Adrenal gland (tissue), 12 donors: ENCODE measurements around the gene KRT6C. TPM values are rescaled to one million over a fixed set of nuclear protein-coding genes. Genes with fewer than 3 reads are reported as not detected.
"Not testable (repeated sequence)": the region's sequence is repeated elsewhere in the genome, so short reads cannot be mapped to it uniquely, and the experiment has no call there.

Experiments used
- DNase-seq, 7 donors: peaks; one replicate each; pipeline ENCODE4 v3.0.0-alpha.2; 2019 to 2020
- H3K27ac ChIP-seq, 5 donors: fragments of 200-600 bp; sonication (generic) in 4 of 5; 1 replicate in 3 of 5; 2 replicates in 2 of 5; pipeline versions ENCODE4 v1.5.1 to v1.8.0; 2016 to 2020; ENCODE audit warnings: mild to moderate bottlenecking in 1 of 5
- H3K27me3 ChIP-seq: fragments of 200-600 bp; 2 replicates; pipeline ENCODE4 v1.8.0; 2021
- H3K36me3 ChIP-seq, 2 donors: fragments of 200-600 bp; replicated peaks in 1 of 2; 1 replicate in 1 of 2; 2 replicates in 1 of 2; pipeline versions ENCODE4 v1.5.1 to v1.8.0; 2018 to 2022
- H3K4me1 ChIP-seq, 2 donors: fragments of 200-600 bp; replicated peaks in 1 of 2; 1 replicate in 1 of 2; 2 replicates in 1 of 2; pipeline versions ENCODE4 v1.5.1 to v1.8.0; 2018 to 2021
- H3K4me3 ChIP-seq, 4 donors: fragments of 200-600 bp; sonication (generic) in 3 of 4; one replicate each; pipeline ENCODE4 v1.5.1; 2016 to 2018
- H3K9me3 ChIP-seq, 3 donors: fragments of 200-600 bp; sonication (generic) in 1 of 3; replicated peaks in 1 of 3; 1 replicate in 2 of 3; 2 replicates in 1 of 3; pipeline versions ENCODE4 v1.5.1 to v1.8.0; 2016 to 2021
- CTCF ChIP-seq, 6 experiments: fragments of 450-650 bp in 4 of 6; fragments of 200-600 bp in 2 of 6; sonication (generic) in 1 of 6; IDR thresholded peaks; 1 replicate in 5 of 6; 2 replicates in 1 of 6; pipeline versions ENCODE4 v1.5.1 to v1.8.0; 2016 to 2021; ENCODE audit warnings: antibody characterized with exemption in 6 of 6, mild to moderate bottlenecking in 2 of 6, moderate library complexity in 1 of 6
- POLR2A ChIP-seq, 2 donors: fragments of 450-650 bp; IDR thresholded peaks; one replicate each; pipeline ENCODE4 v1.6.1; 2017; ENCODE audit warnings: antibody characterized with exemption in 2 of 2, mild to moderate bottlenecking in 2 of 2, moderate library complexity in 1 of 2
- WGBS, 4 donors: extraction: QIAGEN DNeasy Blood & Tissue Kit in 2 of 4; methylation state at CpG; one replicate each; pipeline versions ENCODE4 v1.1.5 to v1.1.7; 2013 to 2017; 5-methylcytosine and 5-hydroxymethylcytosine counted together
- intact Hi-C, 2 donors: fragments of 100-400 bp; cut with DNase I; formaldehyde crosslinking; loops; one replicate each; pipeline versions ENCODE4 v1.14.1 to v1.15.0; 2022 to 2023
- polyA plus RNA-seq, 3 donors: library from polyadenylated mRNA; stranded (reverse); fragments of 200-250 nt in 2 of 3; fragments of 350-450 nt in 1 of 3; fragmentation: Illumina TruSeq in 1 of 3; extraction: RNeasy Lipid Tissue Mini Kit (QIAGEN cat#74804) in 1 of 3; gene quantifications; one replicate each; pipeline ENCODE4 v1.2.3, GENCODE V29; 2013 to 2014
- total RNA-seq, 9 donors: library from RNA; depleted of rRNA in 4 of 9; stranded (reverse); fragments of >200 nt in 4 of 9; fragments of 120-200 nt in 1 of 9; fragmentation: NEBNext Ultra II Directional in 1 of 9; extraction: Animal tissue kit (Norgen Biotek cat#: 25700) in 1 of 9; gene quantifications; one replicate each; pipeline versions ENCODE4 v1.1.0 to v1.2.4, GENCODE V29; 2013 to 2023
- donor health status: healthy with polysubstance abuse.
- donor health status: Bipolar disorder and iron deficiency.
- donor health status: DM: yes; HTN: yes; CAD: no.
- donor health status: DM: no; HTN: no; CAD: no.
- donor health status: DM: no; HTN: no; CAD: no.
- donor health status: DM: yes; HTN: yes; CAD: no.

The KRT6C gene
- total and polyA plus RNA-seq, 12 donors: 0.17 to 0.28 TPM; not detected in 10

DNA sequence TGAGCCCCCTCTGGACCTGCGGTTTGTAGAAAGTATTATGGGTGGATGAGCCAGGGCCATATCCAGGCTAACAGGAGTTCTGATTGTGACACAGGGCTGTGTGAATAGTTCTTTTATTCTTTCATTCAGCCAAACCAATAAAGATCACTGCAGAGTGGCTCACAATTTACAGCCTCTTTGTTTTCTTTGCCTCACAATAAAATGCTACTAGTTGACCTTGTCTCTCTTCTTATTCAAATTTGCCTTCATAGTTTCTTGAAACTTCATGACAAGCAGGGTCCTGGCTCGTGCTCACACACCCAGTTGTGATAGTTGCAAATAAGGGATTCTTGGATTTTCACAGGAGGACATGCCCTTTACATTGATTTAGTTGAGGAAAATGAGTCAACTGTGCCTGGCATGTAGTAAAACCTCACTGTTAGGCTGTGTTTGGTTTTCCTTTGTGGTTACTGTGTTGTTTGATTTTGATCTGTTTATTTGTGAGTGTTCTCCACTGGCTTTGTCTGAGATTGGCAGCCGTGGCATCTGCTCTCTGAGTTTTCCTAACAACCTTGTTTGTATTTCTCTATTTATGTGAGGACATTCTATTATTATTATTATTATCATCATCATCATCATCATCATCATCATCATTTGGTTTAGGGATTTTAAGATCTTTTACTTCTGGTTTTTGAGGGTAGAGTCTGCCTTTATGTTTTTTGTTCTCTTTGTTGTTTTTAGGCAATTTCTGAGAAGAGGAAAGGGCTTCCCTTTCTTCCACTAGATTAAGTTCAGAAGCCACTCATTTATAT is 19.0 kb downstream of the KRT6C start:
- Histone ChIP-seq H3K4me3 (no peak overlapping the region), H3K27me3 (no peaks in the 10 kb centered on the region), H3K4me1 (no peaks in the 10 kb centered on the region), H3K36me3 (no peaks in the 10 kb centered on the region), H3K27ac (no peak overlapping the region), H3K9me3 (no peaks in the 10 kb centered on the region)
- TF ChIP-seq POLR2A (IDR thresholded peaks at IDR 0.05) (no peak), CTCF (IDR thresholded peaks at IDR 0.05) (no peak)
- DNase-seq: no peak
- intact Hi-C loops: no loop called here
- WGBS, 4 donors: 56 to 71% (median 65%) methylated on average over 3 of the region's 3 CpGs

GRCh38 chr12:52452101-52452500 is 21.5 kb downstream of the KRT6C start, which contains the start of gene KRT6B:
Gene KRT6B (minus strand): TSS chr12:52452146. CDS start chr12:52452078, 68 bp downstream.
- H3K36me3 ChIP-seq: no peaks in the 10 kb centered on the region
- no peak within 1 kb of the TSS for H3K27ac ChIP-seq
- WGBS, 4 donors: 82 to 86% (median 84%) methylated on average over 6 of the region's 6 CpGs
- no peaks in the 10 kb centered on the region for H3K9me3 ChIP-seq
- H3K27me3 ChIP-seq: no peaks in the 10 kb centered on the region
- H3K4me1 ChIP-seq: no peaks in the 10 kb centered on the region
- intact Hi-C loops: no loop called here
- TF ChIP-seq CTCF (IDR thresholded peaks at IDR 0.05) (no peak), POLR2A (IDR thresholded peaks at IDR 0.05) (no peak)
- H3K4me3 ChIP-seq: no peak within 1 kb of the TSS
- no peak for DNase-seq

GRCh38 chr12:52448228-52448627 is 25.4 kb downstream of the KRT6C start:
- Histone ChIP-seq H3K9me3 (no peaks in the 10 kb centered on the region), H3K27ac (no peak overlapping the region), H3K4me1 (no peaks in the 10 kb centered on the region), H3K36me3 (no peaks in the 10 kb centered on the region), H3K4me3 (no peak overlapping the region), H3K27me3 (no peaks in the 10 kb centered on the region)
- 42 to 55% (median 45%) methylated on average over 3 of the region's 3 CpGs for WGBS, 4 donors
- DNase-seq: no peak
- no peak for TF ChIP-seq CTCF (IDR thresholded peaks at IDR 0.05)
- no peak for TF ChIP-seq POLR2A (IDR thresholded peaks at IDR 0.05)
- intact Hi-C loops: no loop called here

- H3K27me3 ChIP-seq, H3K27ac ChIP-seq, H3K9me3 ChIP-seq, intact Hi-C loops, H3K4me3 ChIP-seq, DNase-seq, H3K4me1 ChIP-seq, H3K36me3 ChIP-seq: not testable (repeated sequence)
- WGBS, 4 donors: 87 to 94% (median 91%) methylated on average over 5 to 11 of the region's 11 CpGs
Measured at GRCh38 chr12:52447196-52447595, 26.4 kb downstream of the KRT6C start.
